Measurements from ENCODE around the gene PLCB1.

PLCB1 gene

GRCh38 chr20:8094415-8094818 lies 37.6 kb upstream of the PLCB1 start:
- H3K36me3 ChIP-seq (ENCODE audit: control insufficient read depth, low read length), result no peaks in the 10 kb centered on the region
- no peak overlapping the region for H3K4me3 ChIP-seq (ENCODE audit: low read length)
- no peaks in the 10 kb centered on the region for H3K27me3 ChIP-seq (ENCODE audit: control insufficient read depth, low read length)
- no peaks in the 10 kb centered on the region for H3K4me1 ChIP-seq (ENCODE audit: control insufficient read depth, low read length)
- H3K79me2 ChIP-seq (ENCODE audit: control insufficient read depth, low read length), result no peaks in the 10 kb centered on the region
- H3K9me3 ChIP-seq (ENCODE audit: control insufficient read depth, insufficient read depth, low read length), result no peaks in the 10 kb centered on the region
- no peaks in the 10 kb centered on the region for H3F3A ChIP-seq (ENCODE audit: control insufficient read depth, insufficient read depth)
- no peaks in the 10 kb centered on the region for H3K9me2 ChIP-seq (replicated peaks; ENCODE audit: control insufficient read depth, low read length)
- no peak overlapping the region for H3K4me2 ChIP-seq (ENCODE audit: low read length)
- no peaks in the 10 kb centered on the region for H4K20me1 ChIP-seq (ENCODE audit: control insufficient read depth, insufficient read depth, low read depth, low read length)
- no peak overlapping the region for H3K27ac ChIP-seq (ENCODE audit: low read depth, low read length)
- no peak for TF ChIP-seq EZH2phosphoT487 (IDR thresholded peaks at IDR 0.05; ENCODE audit: borderline replicate concordance, low read length)
- TF ChIP-seq CTCF (IDR thresholded peaks at IDR 0.05; ENCODE audit: low read depth, low read length, poor library complexity, severe bottlenecking), result no peak

GRCh38 chr20:8094850-8095249 lies 37.2 kb upstream of the PLCB1 start:
- no peaks in the 10 kb centered on the region for H3K9me2 ChIP-seq (replicated peaks; ENCODE audit: control insufficient read depth, low read length)
- no peaks in the 10 kb centered on the region for H3K4me1 ChIP-seq (ENCODE audit: control insufficient read depth, low read length)
- no peak overlapping the region for H3K4me2 ChIP-seq (ENCODE audit: low read length)
- no peaks in the 10 kb centered on the region for H3K36me3 ChIP-seq (ENCODE audit: control insufficient read depth, low read length)
- no peaks in the 10 kb centered on the region for H3K79me2 ChIP-seq (ENCODE audit: control insufficient read depth, low read length)
- no peak overlapping the region for H3K4me3 ChIP-seq (ENCODE audit: low read length)
- H3F3A ChIP-seq (ENCODE audit: control insufficient read depth, insufficient read depth), result no peaks in the 10 kb centered on the region
- H3K27me3 ChIP-seq (ENCODE audit: control insufficient read depth, low read length), result no peaks in the 10 kb centered on the region
- H4K20me1 ChIP-seq (ENCODE audit: control insufficient read depth, insufficient read depth, low read depth, low read length), result no peaks in the 10 kb centered on the region
- H3K27ac ChIP-seq (ENCODE audit: low read depth, low read length), result no peak overlapping the region
- TF ChIP-seq EZH2phosphoT487 (IDR thresholded peaks at IDR 0.05; ENCODE audit: borderline replicate concordance, low read length), result no peak
- TF ChIP-seq CTCF (IDR thresholded peaks at IDR 0.05; ENCODE audit: low read depth, low read length, poor library complexity, severe bottlenecking), result no peak
- no peaks in the 10 kb centered on the region for H3K9me3 ChIP-seq (ENCODE audit: control insufficient read depth, insufficient read depth, low read length)

GRCh38 chr20:8095648-8096572 lies 36.2 kb upstream of the PLCB1 start:
- Histone ChIP-seq H3K9me2 (replicated peaks; ENCODE audit: control insufficient read depth, low read length) (no peaks in the 10 kb centered on the region), H3K27ac (ENCODE audit: low read depth, low read length) (no peak overlapping the region), H3K9me3 (ENCODE audit: control insufficient read depth, insufficient read depth, low read length) (no peaks in the 10 kb centered on the region), H3K4me2 (ENCODE audit: low read length) (no peak overlapping the region), H3K36me3 (ENCODE audit: control insufficient read depth, low read length) (no peaks in the 10 kb centered on the region), H3K4me3 (ENCODE audit: low read length) (no peak overlapping the region), H3F3A (ENCODE audit: control insufficient read depth, insufficient read depth) (no peaks in the 10 kb centered on the region), H3K79me2 (ENCODE audit: control insufficient read depth, low read length) (no peaks in the 10 kb centered on the region), H3K4me1 (ENCODE audit: control insufficient read depth, low read length) (no peaks in the 10 kb centered on the region), H3K27me3 (ENCODE audit: control insufficient read depth, low read length) (no peaks in the 10 kb centered on the region), H4K20me1 (ENCODE audit: control insufficient read depth, insufficient read depth, low read depth, low read length) (no peaks in the 10 kb centered on the region)
- TF ChIP-seq EZH2phosphoT487 (IDR thresholded peaks at IDR 0.05; ENCODE audit: borderline replicate concordance, low read length) (no peak), CTCF (IDR thresholded peaks at IDR 0.05; ENCODE audit: low read depth, low read length, poor library complexity, severe bottlenecking) (no peak)
